H1 (cell line): ENCODE measurements around the gene CAMTA1. TPM values are rescaled to one million over a fixed set of nuclear protein-coding genes. Genes with fewer than 3 reads are reported as not detected.

Experiments used
- CTCF ChIA-PET: fragments of 300-600 bp; sonication (Branson Sonifier 250); formaldehyde crosslinking; loops from one replicate; lab custom pipeline; 2021; ENCODE audit not compliant: partially characterized antibody; lab: Charles Lee
- POLR2A ChIA-PET: fragments of 300-600 bp; sonication (Branson Sonifier 250); formaldehyde crosslinking; loops from one replicate; lab custom pipeline; 2021; ENCODE audit warnings: inconsistent platforms; ENCODE audit not compliant: partially characterized antibody; lab: Charles Lee
- DNase-seq, 2 experiments: peaks; one replicate each; pipeline versions ENCODE4 v3.0.0 to v3.0.0-alpha.2; 2010 to 2022; ENCODE audit warnings: low spot score in 2 of 2, low read depth in 1 of 2, mixed read lengths in 1 of 2
- FAIRE-seq: peaks from 2 replicates; lab custom pipeline; 2011; peaks lifted over from hg19 to GRCh38; lab: Jason Lieb, UNC
- H2AFZ ChIP-seq: 2 replicates; pipeline ENCODE4 v1.8.1; 2012; ENCODE audit warnings: low read length, inconsistent platforms
- H2AK5ac ChIP-seq: 2 replicates; pipeline ENCODE4 v1.6.1; 2013; ENCODE audit warnings: low read depth, low read length
- H2BK120ac ChIP-seq: replicated peaks from 2 replicates; pipeline ENCODE3; 2013; ENCODE audit warnings: low read depth, low read length, inconsistent platforms
- H2BK12ac ChIP-seq: 2 replicates; pipeline ENCODE4 v1.6.1; 2013; ENCODE audit warnings: low read depth, low read length
- H2BK15ac ChIP-seq: 2 replicates; pipeline ENCODE4 v1.6.1; 2013; ENCODE audit warnings: low read length
- H2BK20ac ChIP-seq: 2 replicates; pipeline ENCODE4 v1.6.1; 2013; ENCODE audit warnings: low read length
- H2BK5ac ChIP-seq: 2 replicates; pipeline ENCODE4 v1.6.1; 2013; ENCODE audit warnings: low read depth, low read length
- H3K14ac ChIP-seq: 2 replicates; pipeline ENCODE4 v1.6.1; 2013; ENCODE audit warnings: inconsistent platforms; ENCODE audit not compliant: insufficient read length
- H3K18ac ChIP-seq: 2 replicates; pipeline ENCODE4 v1.6.1; 2013; ENCODE audit warnings: low read length; ENCODE audit errors: extremely low read depth
- H3K23ac ChIP-seq: 2 replicates; pipeline ENCODE4 v1.6.1; 2013; ENCODE audit warnings: inconsistent platforms; ENCODE audit not compliant: insufficient read length
- H3K23me2 ChIP-seq: 2 replicates; pipeline ENCODE4 v1.6.1; 2013; ENCODE audit warnings: low read depth, low read length
- H3K27ac ChIP-seq: 2 replicates; pipeline ENCODE4 v1.6.1; 2011; ENCODE audit warnings: low read depth, low read length, inconsistent platforms
- H3K27me3 ChIP-seq, 4 experiments: replicated peaks in 1 of 4; 1 replicate in 1 of 4; 2 replicates in 3 of 4; pipeline versions ENCODE4 v1.6.1 to v1.8.1; 2011 to 2013; ENCODE audit warnings: low read length in 3 of 4, mild to moderate bottlenecking in 3 of 4, inconsistent platforms in 2 of 4, mixed read lengths in 2 of 4, moderate library complexity in 1 of 4; ENCODE audit not compliant: control insufficient read depth in 3 of 4, insufficient read depth in 3 of 4; ENCODE audit errors: extremely low read depth in 1 of 4
- H3K36me3 ChIP-seq, 4 experiments: 2 replicates each; pipeline versions ENCODE4 v1.6.1 to v1.8.1; 2011 to 2013; ENCODE audit warnings: mild to moderate bottlenecking in 4 of 4, low read length in 3 of 4, moderate library complexity in 2 of 4, control low read depth in 1 of 4, inconsistent platforms in 1 of 4; ENCODE audit not compliant: insufficient read depth in 4 of 4, control insufficient read depth in 2 of 4
- H3K4ac ChIP-seq: replicated peaks from 2 replicates; pipeline ENCODE3; 2013; ENCODE audit warnings: low read length, low read depth, mixed read lengths, inconsistent platforms; ENCODE audit not compliant: insufficient read length
- H3K4me1 ChIP-seq, 4 experiments: replicated peaks in 1 of 4; 1 replicate in 1 of 4; 2 replicates in 3 of 4; pipeline versions ENCODE4 v1.6.1 to v1.8.1; 2011 to 2013; ENCODE audit warnings: low read length in 3 of 4, inconsistent platforms in 2 of 4, mixed read lengths in 1 of 4; ENCODE audit not compliant: insufficient read depth in 4 of 4, control insufficient read depth in 3 of 4
- H3K4me2 ChIP-seq, 2 experiments: 2 replicates each; pipeline versions ENCODE4 v1.6.1 to v1.8.1; 2011 to 2013; ENCODE audit warnings: low read depth in 2 of 2, low read length in 2 of 2, control low read depth in 1 of 2, inconsistent platforms in 1 of 2, mild to moderate bottlenecking in 1 of 2; ENCODE audit not compliant: insufficient read depth in 1 of 2
- H3K4me3 ChIP-seq, 4 experiments: fragments of 200-600, 300-600 bp in 1 of 4; sonication (generic), shearing (Covaris generic), sonication (Bioruptor Twin) in 1 of 4; 2 replicates each; pipeline versions ENCODE4 v1.5.1 to v1.8.1; 2011 to 2016; ENCODE audit warnings: low read length in 4 of 4, low read depth in 3 of 4, control low read depth in 2 of 4, inconsistent platforms in 2 of 4, mild to moderate bottlenecking in 2 of 4, mixed read lengths in 1 of 4, moderate library complexity in 1 of 4; ENCODE audit not compliant: insufficient read depth in 2 of 4; ENCODE audit errors: extremely low read depth in 1 of 4
- H3K56ac ChIP-seq: replicated peaks from 2 replicates; pipeline ENCODE3; 2013; ENCODE audit warnings: low read depth, mild to moderate bottlenecking, mixed read lengths, low read length, inconsistent platforms; ENCODE audit not compliant: insufficient read length
- H3K79me1 ChIP-seq: 2 replicates; pipeline ENCODE4 v1.6.1; 2013; ENCODE audit warnings: low read depth, low read length, control low read depth
- H3K79me2 ChIP-seq, 2 experiments: 2 replicates each; pipeline versions ENCODE4 v1.6.1 to v1.8.1; 2012 to 2013; ENCODE audit warnings: low read length in 2 of 2, mild to moderate bottlenecking in 2 of 2, inconsistent platforms in 1 of 2; ENCODE audit not compliant: insufficient read depth in 2 of 2, control insufficient read depth in 1 of 2
- H3K9ac ChIP-seq, 4 experiments: replicated peaks in 1 of 4; 1 replicate in 1 of 4; 2 replicates in 3 of 4; pipeline versions ENCODE4 v1.6.1 to v1.8.1; 2011 to 2013; ENCODE audit warnings: low read depth in 3 of 4, low read length in 3 of 4, control low read depth in 2 of 4, mild to moderate bottlenecking in 2 of 4, moderate library complexity in 2 of 4, inconsistent platforms in 1 of 4; ENCODE audit errors: extremely low read depth in 1 of 4
- H3K9me3 ChIP-seq, 2 experiments: 2 replicates each; pipeline versions ENCODE4 v1.6.1 to v1.8.1; 2012 to 2013; ENCODE audit warnings: mild to moderate bottlenecking in 2 of 2, moderate library complexity in 2 of 2, control low read depth in 1 of 2, inconsistent platforms in 1 of 2, low read depth in 1 of 2, low read length in 1 of 2, mixed read lengths in 1 of 2; ENCODE audit not compliant: insufficient read depth in 2 of 2
- H4K20me1 ChIP-seq, 2 experiments: replicated peaks in 1 of 2; 2 replicates each; pipeline versions ENCODE3 to v1.8.1; 2011 to 2013; ENCODE audit warnings: inconsistent platforms in 2 of 2, low read length in 2 of 2, mild to moderate bottlenecking in 1 of 2; ENCODE audit not compliant: insufficient read depth in 2 of 2, control insufficient read depth in 1 of 2
- H4K5ac ChIP-seq: 2 replicates; pipeline ENCODE4 v1.6.1; 2013; ENCODE audit warnings: low read length, low read depth, mixed read lengths, inconsistent platforms; ENCODE audit not compliant: insufficient read length
- H4K8ac ChIP-seq: 2 replicates; pipeline ENCODE4 v1.8.0; 2013; ENCODE audit warnings: mild to moderate bottlenecking, moderate library complexity, low read length, inconsistent platforms; ENCODE audit not compliant: insufficient read depth; ENCODE audit errors: extremely low read depth
- H4K91ac ChIP-seq: replicated peaks from 2 replicates; pipeline ENCODE3; 2013; ENCODE audit warnings: low read length, mixed read lengths, inconsistent platforms; ENCODE audit not compliant: insufficient read length
- CTBP2 ChIP-seq: IDR thresholded peaks from 2 replicates; pipeline ENCODE4 v1.7.0; 2011; ENCODE audit warnings: borderline replicate concordance, mild to moderate bottlenecking, moderate library complexity, mixed read lengths, low read length; ENCODE audit not compliant: insufficient read depth, insufficient read length
- HDAC2 ChIP-seq, 2 experiments: fragments of 300-600 bp in 1 of 2; sonication (generic) in 1 of 2; IDR thresholded peaks; 2 replicates each; pipeline ENCODE4 v1.6.1; 2011 to 2012; ENCODE audit warnings: low read depth in 2 of 2, low read length in 2 of 2, mild to moderate bottlenecking in 2 of 2, moderate library complexity in 2 of 2, borderline replicate concordance in 1 of 2, inconsistent platforms in 1 of 2
- JUND ChIP-seq: IDR thresholded peaks from 2 replicates; pipeline ENCODE4 v1.6.1; 2011; ENCODE audit warnings: mild to moderate bottlenecking, improper control_type of control experiment, low read length
- RNF2 ChIP-seq: fragments of 200-900, 300-1000 bp; sonication (generic); IDR thresholded peaks from 2 replicates; pipeline ENCODE4 v1.7.1; 2016; ENCODE audit warnings: borderline replicate concordance, low read depth, mild to moderate bottlenecking, antibody characterized with exemption, low read length; ENCODE audit not compliant: poor library complexity, severe bottlenecking; ENCODE audit errors: missing control alignments
- SAP30 ChIP-seq: fragments of 300-600 bp; sonication (generic); IDR thresholded peaks from 2 replicates; pipeline ENCODE4 v1.7.1; 2012; ENCODE audit warnings: low read length, moderate library complexity, mild to moderate bottlenecking, inconsistent platforms; ENCODE audit not compliant: insufficient read depth, insufficient replicate concordance
- SP1 ChIP-seq: IDR thresholded peaks from 2 replicates; pipeline ENCODE4 v1.6.1; 2011; ENCODE audit warnings: low read depth, low read length
- TEAD4 ChIP-seq: IDR thresholded peaks from 2 replicates; pipeline ENCODE4 v1.6.1; 2012; ENCODE audit warnings: low read depth, low read length, inconsistent platforms, mixed read lengths
- WGBS, 2 experiments: shearing (Covaris generic) in 1 of 2; methylation state at CpG; one replicate each; pipeline versions ENCODE4 v1.1.6 to v1.1.7; 2013 to 2015; ENCODE audit warnings: low lambda C conversion rate in 2 of 2, mixed read lengths in 2 of 2, inconsistent platforms in 1 of 2, low coverage in 1 of 2, missing lambda C conversion rate in 1 of 2; ENCODE audit not compliant: insufficient replicate concordance in 2 of 2, insufficient coverage in 1 of 2, insufficient read length in 1 of 2; ENCODE audit errors: extremely low coverage in 1 of 2, missing lambda C conversion rate in 1 of 2; 5-methylcytosine and 5-hydroxymethylcytosine counted together
- polyA plus RNA-seq, 7 experiments: library from polyadenylated mRNA; depleted of rRNA in 3 of 7; stranded (reverse) in 5 of 7; unstranded in 2 of 7; fragments of >200 nt in 5 of 7; fragments of 200-250 nt in 2 of 7; gene quantifications; 1 replicate in 5 of 7; 2 replicates in 1 of 7; 4 replicates in 1 of 7; pipeline versions ENCODE4 v1.2.1 to v1.2.3, GENCODE V29; 2011 to 2013; ENCODE audit warnings: missing spikeins in 2 of 7, mixed read lengths in 2 of 7
- total RNA-seq: library from RNA; stranded (reverse); fragmentation: NEBNext Ultra II Directional; extraction: Animal tissue kit (Norgen Biotek cat#: 25700); gene quantifications from 2 replicates; pipeline ENCODE4 v1.2.1, GENCODE V29; 2021
- TF ChIP-seq, protein P1 (sequence below): IDR thresholded peaks from 2 replicates; pipeline ENCODE4 v1.6.1; 2011; ENCODE audit warnings: low read length, improper control_type of control experiment
- TF ChIP-seq, protein P2 (sequence below): IDR thresholded peaks from 2 replicates; pipeline ENCODE4 v1.6.1; 2012; ENCODE audit warnings: inconsistent platforms
- TF ChIP-seq, protein P3 (sequence below): IDR thresholded peaks from 2 replicates; pipeline ENCODE4 v1.6.1; 2012; ENCODE audit warnings: inconsistent platforms

CAMTA1 gene
- total and polyA plus RNA-seq, 2 of the 8 experiments (the other 6 are each of a cell fraction or from before 2014, with no cell fraction given), result 65.0 to 119 TPM

DNA sequence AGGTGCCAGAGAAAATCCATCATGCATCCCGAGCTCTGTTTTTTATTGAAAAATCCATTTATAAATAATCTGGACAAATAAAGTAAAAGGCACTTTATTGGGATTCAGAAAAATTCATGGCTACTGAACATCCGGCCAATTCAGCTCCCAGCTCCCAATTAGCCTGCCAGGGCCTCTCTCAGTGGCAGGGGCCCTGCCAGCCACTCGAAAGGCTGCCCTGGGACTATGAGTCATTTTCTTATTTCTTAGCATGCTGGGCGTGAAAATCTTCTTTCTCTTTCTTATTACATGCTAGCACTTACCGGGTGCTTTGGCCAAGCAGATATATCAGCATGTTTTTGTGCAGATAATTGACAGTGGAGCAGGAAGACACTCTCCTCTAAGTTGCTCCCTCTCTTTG lies 283.3 kb downstream of the CAMTA1 start:
- no peak for FAIRE-seq

More for the DNA sequence above, 283.3 kb downstream of the CAMTA1 start:
- H2BK120ac ChIP-seq, result no peak overlapping the region
- H3K27me3 ChIP-seq, result peaks cover 0 to 5% (median 1%) of the 10 kb centered on the region in 4 experiments; a peak in 1 of 7 replicates
- H3K79me2 ChIP-seq, result no peaks in the 10 kb centered on the region
- no peak overlapping the region for H3K9ac ChIP-seq
- 92% methylated on average over 5 of the region's 5 CpGs; no CpG with 5 or more reads in 1 of the 2 experiments for WGBS, 2 experiments
- H2BK20ac ChIP-seq, result no peak overlapping the region
- no peak overlapping the region for H4K5ac ChIP-seq
- peaks cover 0 to 3% (median 2%) of the 10 kb centered on the region in 4 experiments; a peak in 3 of 7 replicates for H3K4me1 ChIP-seq
- H4K20me1 ChIP-seq, result peaks cover 0 to 1% of the 10 kb centered on the region in 2 experiments
- no peak overlapping the region for H3K4me2 ChIP-seq
- no peak overlapping the region for H4K91ac ChIP-seq
- H3K4ac ChIP-seq, result no peak overlapping the region
- no peak overlapping the region for H3K23ac ChIP-seq
- no peak overlapping the region for H3K18ac ChIP-seq
- no peak overlapping the region for H3K4me3 ChIP-seq
- TF ChIP-seq TEAD4 (no peak), CTBP2 (no peak), RNF2 (no peak), JUND (no peak), HDAC2 (IDR thresholded peaks at IDR 0.05; ENCODE audit: borderline replicate concordance in 1 of 2, low read depth in 2 of 2, low read length in 2 of 2) (no peak), SAP30 (no peak), SP1 (no peak)
- TF ChIP-seq, protein P1, sequence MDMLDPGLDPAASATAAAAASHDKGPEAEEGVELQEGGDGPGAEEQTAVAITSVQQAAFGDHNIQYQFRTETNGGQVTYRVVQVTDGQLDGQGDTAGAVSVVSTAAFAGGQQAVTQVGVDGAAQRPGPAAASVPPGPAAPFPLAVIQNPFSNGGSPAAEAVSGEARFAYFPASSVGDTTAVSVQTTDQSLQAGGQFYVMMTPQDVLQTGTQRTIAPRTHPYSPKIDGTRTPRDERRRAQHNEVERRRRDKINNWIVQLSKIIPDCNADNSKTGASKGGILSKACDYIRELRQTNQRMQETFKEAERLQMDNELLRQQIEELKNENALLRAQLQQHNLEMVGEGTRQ, result no peak
- TF ChIP-seq, protein P2, sequence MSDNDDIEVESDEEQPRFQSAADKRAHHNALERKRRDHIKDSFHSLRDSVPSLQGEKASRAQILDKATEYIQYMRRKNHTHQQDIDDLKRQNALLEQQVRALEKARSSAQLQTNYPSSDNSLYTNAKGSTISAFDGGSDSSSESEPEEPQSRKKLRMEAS, result no peak
- TF ChIP-seq, protein P3, sequence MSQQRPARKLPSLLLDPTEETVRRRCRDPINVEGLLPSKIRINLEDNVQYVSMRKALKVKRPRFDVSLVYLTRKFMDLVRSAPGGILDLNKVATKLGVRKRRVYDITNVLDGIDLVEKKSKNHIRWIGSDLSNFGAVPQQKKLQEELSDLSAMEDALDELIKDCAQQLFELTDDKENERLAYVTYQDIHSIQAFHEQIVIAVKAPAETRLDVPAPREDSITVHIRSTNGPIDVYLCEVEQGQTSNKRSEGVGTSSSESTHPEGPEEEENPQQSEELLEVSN, result no peak
- TF ChIP-seq, all 59 proteins: peak for 0
- peaks cover 3% of the 10 kb centered on the region; the same call in 1 of the 2 replicates for H3K23me2 ChIP-seq
- H3K27ac ChIP-seq, result no peak overlapping the region
- no peak overlapping the region for H3K14ac ChIP-seq
- DNase-seq, result no peak
- ChIA-PET CTCF (interaction anchor here (0.7 to 4.6 kb wide), 7 partner anchors 11 to 404 kb away, joined by 3 to 107 read pairs (median 5); no protein-coding TSS in a partner anchor), POLR2A (no interaction called here)
- H3K9me3 ChIP-seq, result no peaks in the 10 kb centered on the region
- no peaks in the 10 kb centered on the region for H3K79me1 ChIP-seq
- no peak overlapping the region for H2AK5ac ChIP-seq
- H3K56ac ChIP-seq, result no peak overlapping the region
- no peak overlapping the region for H2AFZ ChIP-seq
- H2BK15ac ChIP-seq, result no peak overlapping the region
- H3K36me3 ChIP-seq, result no peaks in the 10 kb centered on the region
- H2BK5ac ChIP-seq, result no peak overlapping the region
- no peak overlapping the region for H4K8ac ChIP-seq
- no peak overlapping the region for H2BK12ac ChIP-seq
